Measurements from ENCODE around the gene RAB25.
A peak's percentile ranks its signal among the peaks of the same experiment; 100 is the strongest.
"Not testable (repeated sequence)": the region's sequence is repeated elsewhere in the genome, so short reads cannot be mapped to it uniquely, and the experiment has no call there.

RAB25 gene

GRCh38 chr1:156060937-156061636 is at the start of gene RAB25:
Gene RAB25, plus strand, starts transcription at chr1:156061160. Its CDS starts 241 bp downstream, at chr1:156061401.
- no peak for DNase-seq

GRCh38 chr1:156012051-156012817 is 48.7 kb upstream of the RAB25 start:
- DNase-seq = no peak

GRCh38 chr1:156014829-156015228 is 46.1 kb upstream of the RAB25 start:
- no peak for DNase-seq

DNA sequence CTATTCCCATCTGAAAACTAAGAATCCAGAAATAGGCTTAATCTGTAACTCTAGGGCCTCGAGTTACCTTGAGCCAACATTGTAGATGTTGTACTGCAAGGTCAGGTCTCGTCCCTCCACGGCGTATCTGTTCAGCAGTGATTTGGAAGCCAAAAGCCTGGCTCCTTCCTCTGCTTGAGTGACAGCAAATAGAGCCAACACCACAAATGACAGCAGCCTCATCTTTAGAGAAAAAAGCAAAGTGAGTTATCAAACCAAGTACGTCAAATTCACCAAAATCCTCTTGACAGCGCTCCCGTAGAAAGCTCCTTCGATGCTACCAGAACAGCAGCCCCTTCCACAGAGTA is 41.0 kb upstream of the RAB25 start:
- no peak for DNase-seq

DNA sequence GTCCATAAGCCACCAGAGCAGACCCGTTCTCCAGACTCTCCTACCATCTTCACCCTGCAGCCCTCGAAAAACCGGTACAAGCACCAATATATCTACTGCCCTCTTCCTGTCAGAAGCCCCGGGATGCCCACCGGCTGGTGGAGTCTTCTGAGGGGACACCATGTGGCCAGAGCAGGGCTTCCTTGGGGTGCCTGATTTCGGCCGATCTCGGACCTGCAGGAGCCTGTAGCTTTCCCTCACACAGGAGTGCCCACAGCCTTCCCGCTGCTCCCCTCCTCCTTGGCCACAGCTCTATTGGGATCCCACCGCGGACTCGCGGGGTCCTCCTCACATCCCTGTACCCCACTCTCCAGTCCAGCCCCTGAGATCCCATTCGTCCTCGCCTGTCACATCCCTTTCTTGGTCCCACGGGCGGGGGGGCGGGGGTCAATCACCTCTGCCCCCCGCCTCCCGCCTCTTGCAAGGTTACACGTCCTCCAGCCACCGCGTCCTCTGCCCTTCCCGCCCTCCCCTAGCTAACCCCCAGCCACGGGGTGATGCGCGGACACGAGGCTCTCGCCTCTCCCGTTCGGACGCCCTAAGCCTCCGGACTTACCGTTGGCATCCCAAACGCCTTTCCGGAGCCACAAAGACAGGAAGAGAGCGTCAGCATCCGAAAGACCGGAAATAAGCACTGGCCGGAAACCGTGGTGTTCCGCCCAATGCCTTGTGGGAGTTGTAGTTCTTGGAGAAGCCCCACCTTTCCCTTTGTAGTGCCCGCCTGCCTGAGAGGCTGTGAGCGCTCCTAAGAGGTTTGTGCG is 40.5 kb upstream of the RAB25 start, which contains the start of gene SSR2:
Gene SSR2, minus strand, starts transcription at position 659 of the 800 bp plus-strand sequence. CDS start 784 bp downstream, outside the sequence.
- DNase-seq = peak; percentile 73

DNA sequence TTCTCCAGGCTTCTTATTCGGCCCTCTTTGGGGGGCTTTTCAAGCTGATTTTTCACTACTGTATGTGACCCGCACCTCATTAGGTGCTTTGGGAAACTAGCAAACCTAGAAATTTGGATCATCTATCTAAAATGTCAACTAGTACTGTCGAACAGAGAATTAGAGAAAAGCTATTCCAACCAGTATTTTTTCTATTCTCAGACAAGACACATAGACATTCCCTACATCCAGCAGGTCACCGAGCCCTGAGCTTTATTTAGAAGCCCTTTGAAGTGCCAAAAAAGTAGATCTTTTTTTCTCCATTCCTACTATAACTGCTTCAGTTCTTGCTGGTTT is 39.9 kb upstream of the RAB25 start:
- no peak for DNase-seq

DNA sequence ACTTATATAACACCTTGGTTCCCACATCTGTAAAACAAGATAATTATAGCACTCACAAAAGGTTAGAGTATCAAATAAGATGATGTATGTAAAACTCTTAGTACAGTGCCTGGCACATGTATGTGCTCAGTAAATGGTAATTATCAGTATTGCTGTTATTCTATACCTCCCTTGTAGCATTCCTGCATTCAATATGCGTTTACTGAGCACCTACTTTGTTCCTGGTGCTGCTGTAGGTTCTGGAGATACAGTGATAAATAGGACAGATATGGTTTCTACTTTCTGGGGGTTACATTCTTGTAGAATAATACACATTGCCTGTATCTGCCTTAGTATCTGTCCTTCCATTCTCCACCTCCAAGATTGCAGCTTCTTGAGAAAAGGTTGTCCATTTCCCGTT is 39.0 kb upstream of the RAB25 start:
- DNase-seq = no peak

GRCh38 chr1:156024801-156025200 is 36.2 kb upstream of the RAB25 start:
- DNase-seq = no peak

DNA sequence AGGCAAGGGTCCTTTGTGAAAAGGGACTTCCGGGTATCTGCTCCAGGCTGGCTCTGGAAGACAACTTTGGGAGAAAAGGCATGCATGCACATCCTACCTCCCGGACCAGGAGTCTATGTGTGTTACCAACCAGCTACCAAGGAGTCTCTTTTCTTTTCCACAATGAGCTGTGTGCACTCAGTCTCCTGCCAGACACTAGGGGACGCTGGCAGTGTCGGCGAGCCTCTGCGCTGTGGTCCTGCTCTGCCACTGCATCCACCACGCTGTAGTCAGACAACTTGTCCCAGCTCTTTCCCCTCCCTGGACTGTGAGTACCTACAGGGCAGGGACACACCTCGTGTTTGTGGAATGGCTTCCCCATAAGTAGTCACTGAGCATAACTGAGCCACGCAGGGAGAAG is 35.1 kb upstream of the RAB25 start:
- DNase-seq = peak; percentile 7

DNA sequence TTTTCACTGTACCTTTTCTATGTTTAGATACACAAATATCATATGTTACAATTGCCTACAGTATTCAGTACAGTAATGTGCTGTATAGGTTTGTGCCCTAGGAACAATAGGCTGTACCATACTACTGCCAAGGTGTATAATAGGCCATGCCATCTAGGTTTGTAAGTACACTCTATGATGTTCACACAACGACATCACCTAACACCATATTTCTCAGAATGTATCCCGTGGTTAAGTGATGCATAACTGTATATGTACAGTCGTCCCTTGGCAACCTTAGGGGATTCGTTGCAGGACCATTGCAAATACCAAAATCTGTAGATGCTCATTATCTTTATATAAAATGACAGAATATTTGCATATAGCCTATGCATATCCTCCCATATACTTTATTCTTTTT is 34.4 kb upstream of the RAB25 start:
- DNase-seq = no peak

DNA sequence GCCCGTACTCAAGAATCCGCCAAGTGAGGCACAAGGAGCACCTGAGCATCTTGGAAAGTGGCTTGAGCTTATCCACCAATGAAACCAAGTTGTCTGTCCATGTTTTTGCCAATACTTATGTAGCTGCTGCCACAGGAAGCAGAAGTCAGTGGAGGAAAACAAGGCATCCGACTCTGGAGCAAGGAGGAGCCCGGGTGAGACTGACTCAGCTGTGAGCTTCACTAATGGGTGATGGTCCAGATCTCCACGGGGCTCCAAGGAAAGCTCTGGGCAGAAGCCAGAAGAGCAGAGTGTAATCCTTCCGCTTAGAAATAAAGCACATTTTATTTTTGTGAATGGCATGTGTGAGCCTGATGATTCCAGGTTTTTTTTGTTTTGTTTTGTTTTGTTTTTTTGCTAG is 27.9 kb upstream of the RAB25 start:
- DNase-seq = no peak

DNA sequence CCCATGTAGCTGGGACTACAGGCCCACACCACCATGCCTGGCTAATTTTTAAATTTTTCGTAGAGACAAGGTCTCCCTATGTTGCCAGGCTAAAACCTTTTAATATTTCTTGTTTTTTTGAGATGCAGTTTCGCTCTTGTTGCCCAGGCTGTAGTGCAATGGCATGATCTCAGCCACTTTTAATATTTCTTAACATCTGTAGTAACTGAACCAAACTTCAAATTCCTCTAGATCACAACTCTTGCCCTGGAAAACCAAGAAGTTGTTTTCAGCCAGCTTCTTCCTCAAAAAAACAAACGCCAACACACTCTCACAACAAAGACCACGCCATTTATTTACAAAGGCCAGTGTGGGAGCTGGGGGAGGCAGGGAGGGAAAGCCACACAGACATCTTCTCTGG is 26.0 kb upstream of the RAB25 start:
- not testable (repeated sequence) for DNase-seq

DNA sequence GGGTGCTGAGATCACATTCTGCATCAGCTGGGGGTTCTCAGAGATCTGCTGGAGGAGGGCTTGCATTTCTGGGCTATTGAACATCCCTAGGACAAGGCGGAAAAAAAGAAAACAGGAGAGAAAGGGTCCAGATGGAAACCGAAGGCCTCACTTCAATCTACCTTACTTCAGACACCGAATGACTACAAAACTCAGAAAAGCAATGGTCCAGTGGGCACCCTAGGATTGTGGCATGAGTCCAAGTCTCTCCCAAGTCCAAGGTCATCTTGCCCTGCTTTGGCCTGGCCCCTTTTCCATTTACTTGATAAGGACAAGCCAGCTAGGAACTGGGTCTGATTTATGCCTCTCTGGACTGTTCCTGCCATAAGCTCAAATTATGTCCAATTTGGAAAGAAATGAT is 18.1 kb upstream of the RAB25 start:
- DNase-seq = no peak

DNA sequence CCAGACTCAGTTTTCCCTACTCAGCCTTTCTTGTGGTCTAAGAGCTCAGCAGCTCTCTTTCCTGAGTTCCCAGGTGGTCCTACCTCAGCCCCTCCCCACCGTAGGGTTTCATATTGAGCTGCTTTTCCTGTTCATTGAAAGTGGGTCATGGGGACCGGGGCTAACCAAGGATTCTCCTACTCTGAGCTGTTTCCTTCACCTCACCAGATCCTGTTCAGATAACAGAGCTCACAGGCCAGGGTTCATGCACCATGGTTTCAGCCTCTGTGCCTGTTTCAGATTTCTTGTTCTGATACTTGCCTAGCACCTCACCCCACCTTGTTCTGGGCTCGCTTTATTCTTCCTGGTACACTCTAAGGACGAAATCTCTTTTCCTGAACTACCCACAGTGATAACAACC is 15.9 kb upstream of the RAB25 start:
- no peak for DNase-seq

DNA sequence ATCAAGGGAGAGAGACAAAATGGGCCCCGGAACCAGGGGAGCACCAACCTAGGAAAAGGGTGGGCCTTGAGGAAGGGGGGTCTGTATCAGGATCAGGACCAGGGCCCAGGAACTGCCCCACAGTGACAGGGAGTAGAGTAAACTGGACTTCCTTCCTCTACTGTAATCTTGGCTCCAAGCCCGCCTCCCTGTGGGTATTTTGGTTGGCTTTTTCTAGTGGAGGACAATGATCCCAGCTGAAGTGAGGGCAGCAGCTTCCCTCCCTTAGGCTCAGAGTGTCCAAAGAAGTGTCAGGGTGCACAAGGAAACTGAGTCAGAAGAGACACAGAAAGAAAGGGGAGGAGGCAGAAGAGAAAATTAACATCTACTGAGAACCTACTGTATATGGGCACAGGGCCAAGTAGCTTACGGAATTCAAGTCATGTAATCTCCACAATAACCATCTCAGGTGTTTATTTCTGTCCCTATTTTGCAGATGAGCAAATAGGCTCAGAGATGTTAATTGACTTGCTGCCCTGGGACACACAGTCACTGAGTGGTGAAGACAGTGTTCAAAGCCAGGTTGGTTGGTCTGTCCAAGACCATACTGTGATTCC is 12.2 kb upstream of the RAB25 start:
- no peak for DNase-seq

GRCh38 chr1:156050376-156050775 is 10.6 kb upstream of the RAB25 start:
- no peak for DNase-seq

- no peak for DNase-seq
These were observed 9.8 kb upstream of the RAB25 start for GRCh38 chr1:156051011-156051725.

DNA sequence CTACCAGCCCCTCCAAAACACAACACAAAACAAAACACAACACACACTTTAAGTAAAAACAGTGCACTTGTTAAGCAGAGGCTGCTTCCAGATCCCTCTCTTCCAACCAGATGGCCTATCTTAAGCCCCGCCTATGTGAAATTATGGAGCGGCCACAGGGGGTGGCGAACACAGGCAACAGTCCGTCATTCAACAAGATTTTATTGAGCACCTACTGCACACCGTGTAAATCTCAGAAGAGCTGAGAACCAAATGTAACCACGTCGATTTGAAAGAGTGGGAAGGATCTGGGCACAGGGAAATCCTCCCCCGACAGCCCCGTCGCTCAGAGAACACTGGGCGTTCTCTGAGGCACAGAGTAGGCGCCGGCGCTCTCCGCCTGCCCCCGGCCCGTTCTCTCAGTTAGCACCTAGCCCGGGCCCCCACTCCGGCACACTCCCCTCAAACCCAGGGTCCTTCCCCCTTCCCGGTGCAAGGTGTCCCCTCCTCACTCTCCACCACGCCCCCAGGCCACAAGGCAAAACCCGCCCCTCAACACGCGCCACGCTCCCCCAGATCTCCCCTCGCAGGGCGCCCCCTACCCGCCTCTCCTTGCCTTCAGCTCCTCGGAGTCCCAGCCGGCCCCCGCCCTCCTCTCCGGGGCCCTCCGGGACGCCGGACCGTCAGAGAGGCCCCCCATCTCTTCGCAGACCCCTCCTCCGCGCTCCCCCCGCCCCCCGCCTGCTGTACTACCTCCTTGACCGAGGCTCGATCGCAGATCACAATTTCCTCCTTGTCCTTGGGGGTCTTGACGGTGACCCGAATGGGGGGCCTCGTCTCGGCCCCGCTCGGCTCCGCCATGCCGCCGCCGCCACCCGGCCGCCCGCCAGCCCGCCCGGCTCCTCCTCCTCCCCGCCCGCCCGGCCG is 7.8 kb upstream of the RAB25 start:
- peak; percentile 69 for DNase-seq

DNA sequence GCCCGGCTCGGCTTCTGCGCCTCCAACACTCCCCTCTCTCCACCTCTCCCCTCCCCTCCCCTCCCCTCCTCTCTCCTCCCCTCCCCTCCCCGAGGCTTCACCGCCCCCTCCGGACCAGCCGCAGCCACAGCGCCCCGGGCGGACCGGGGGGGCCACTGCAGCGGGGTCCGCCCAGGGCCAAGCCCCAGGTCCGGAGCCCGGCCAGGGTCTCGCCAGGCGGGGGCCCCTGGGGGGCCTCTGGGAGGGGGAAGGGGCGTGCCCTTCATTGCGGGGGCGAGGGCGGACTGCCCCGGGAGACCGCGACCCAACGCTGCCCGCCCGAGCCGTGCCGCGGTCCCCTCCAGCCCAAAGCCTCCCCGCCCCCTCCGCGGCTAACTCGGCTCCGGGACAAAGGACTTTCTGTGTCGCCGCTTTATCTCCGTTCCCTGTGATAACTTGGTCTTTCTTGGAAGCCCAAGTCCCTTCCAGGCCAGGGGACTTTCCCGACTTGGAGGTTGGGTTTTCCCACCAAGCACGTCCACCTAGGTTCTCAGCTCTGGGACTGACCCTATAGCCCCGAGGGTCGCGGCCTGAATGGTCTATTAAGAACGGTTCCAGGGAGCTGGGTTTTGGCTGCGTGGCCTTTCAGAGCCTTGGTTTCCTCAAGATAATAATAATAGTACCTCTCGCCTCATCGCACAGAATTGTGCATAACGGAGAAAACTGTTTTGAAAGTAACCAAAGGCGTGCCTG is 7.0 kb upstream of the RAB25 start, which contains the start of gene UBQLN4:
Gene UBQLN4, minus strand, starts transcription at position 31 of the 732 bp plus-strand sequence. CDS start 97 bp downstream, outside the sequence.
- peak; percentile 83 for DNase-seq

DNA sequence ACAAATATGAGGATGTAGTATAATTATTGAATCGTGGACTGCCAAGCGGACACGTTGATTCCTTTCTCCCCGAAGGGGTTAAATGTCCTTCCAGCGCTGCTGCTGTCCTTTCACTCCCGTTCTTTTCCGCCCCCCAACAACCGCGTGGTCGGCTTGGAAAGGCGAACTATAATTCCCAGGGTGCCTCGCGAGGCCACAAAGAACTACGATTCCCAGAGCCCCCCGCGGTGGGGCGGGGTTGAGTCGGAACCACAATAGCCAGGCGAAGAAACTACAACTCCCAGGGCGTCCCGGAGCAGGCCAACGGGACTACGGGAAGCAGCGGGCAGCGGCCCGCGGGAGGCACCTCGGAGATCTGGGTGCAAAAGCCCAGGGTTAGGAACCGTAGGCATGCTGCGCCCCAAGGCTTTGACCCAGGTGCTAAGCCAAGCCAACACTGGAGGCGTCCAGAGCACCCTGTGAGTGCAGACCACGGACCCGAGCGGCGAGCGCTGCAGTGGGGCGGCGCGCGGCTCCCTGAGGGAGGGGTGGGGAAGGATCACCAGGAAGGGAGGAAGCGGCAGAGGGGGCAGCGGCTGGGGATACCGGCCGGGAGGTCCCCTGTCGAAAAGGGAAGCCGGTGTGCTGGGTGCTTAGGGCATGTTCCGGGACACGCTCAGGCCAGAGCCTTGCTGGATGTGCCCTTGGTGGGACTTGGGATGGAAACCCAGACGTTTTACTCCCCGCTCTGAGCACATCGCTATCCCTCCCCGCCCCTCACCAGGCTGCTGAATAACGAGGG is 6.3 kb upstream of the RAB25 start, which contains the start of gene LAMTOR2:
Gene LAMTOR2, plus strand, starts transcription at position 283 of the 781 bp plus-strand sequence. Its CDS starts 108 bp downstream, at position 391.
- DNase-seq = peak; percentile 95

Measured in stimulated activated CD4-positive, alpha-beta T cell treated with anti-CD3 and anti-CD28 coated beads, Interleukin-12 subunit alpha, Interleukin-12 subunit beta, amount 100 ng/mL, for 4 hours (primary cell).